Liver (tissue), 2 donors: ENCODE measurements around the gene VOPP1.

Experiments
- TF ChIP-seq, protein P1 (sequence below): fragments of 150-350 bp; IDR thresholded peaks from 2 replicates; pipeline ENCODE4 v1.5.1; 2017; ENCODE audit warnings: improper control_type of control experiment, low read depth, low read length; ENCODE audit not compliant: missing input control
- TF ChIP-seq, protein P2 (sequence below): IDR thresholded peaks from 2 replicates; pipeline ENCODE4 v1.6.1; 2016; ENCODE audit warnings: antibody characterized with exemption
- donor health status: healthy.

GRCh38 chr7:55497521-55497920, 74.8 kb downstream of the VOPP1 start:
- TF ChIP-seq, protein P1, sequence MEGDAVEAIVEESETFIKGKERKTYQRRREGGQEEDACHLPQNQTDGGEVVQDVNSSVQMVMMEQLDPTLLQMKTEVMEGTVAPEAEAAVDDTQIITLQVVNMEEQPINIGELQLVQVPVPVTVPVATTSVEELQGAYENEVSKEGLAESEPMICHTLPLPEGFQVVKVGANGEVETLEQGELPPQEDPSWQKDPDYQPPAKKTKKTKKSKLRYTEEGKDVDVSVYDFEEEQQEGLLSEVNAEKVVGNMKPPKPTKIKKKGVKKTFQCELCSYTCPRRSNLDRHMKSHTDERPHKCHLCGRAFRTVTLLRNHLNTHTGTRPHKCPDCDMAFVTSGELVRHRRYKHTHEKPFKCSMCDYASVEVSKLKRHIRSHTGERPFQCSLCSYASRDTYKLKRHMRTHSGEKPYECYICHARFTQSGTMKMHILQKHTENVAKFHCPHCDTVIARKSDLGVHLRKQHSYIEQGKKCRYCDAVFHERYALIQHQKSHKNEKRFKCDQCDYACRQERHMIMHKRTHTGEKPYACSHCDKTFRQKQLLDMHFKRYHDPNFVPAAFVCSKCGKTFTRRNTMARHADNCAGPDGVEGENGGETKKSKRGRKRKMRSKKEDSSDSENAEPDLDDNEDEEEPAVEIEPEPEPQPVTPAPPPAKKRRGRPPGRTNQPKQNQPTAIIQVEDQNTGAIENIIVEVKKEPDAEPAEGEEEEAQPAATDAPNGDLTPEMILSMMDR: no peak
- TF ChIP-seq, protein P2, sequence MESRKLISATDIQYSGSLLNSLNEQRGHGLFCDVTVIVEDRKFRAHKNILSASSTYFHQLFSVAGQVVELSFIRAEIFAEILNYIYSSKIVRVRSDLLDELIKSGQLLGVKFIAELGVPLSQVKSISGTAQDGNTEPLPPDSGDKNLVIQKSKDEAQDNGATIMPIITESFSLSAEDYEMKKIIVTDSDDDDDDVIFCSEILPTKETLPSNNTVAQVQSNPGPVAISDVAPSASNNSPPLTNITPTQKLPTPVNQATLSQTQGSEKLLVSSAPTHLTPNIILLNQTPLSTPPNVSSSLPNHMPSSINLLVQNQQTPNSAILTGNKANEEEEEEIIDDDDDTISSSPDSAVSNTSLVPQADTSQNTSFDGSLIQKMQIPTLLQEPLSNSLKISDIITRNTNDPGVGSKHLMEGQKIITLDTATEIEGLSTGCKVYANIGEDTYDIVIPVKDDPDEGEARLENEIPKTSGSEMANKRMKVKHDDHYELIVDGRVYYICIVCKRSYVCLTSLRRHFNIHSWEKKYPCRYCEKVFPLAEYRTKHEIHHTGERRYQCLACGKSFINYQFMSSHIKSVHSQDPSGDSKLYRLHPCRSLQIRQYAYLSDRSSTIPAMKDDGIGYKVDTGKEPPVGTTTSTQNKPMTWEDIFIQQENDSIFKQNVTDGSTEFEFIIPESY: no peak
